Body of pancreas (tissue), 4 donors: Measurements from ENCODE around the gene CFAP54. TPM values are rescaled to one million over a fixed set of nuclear protein-coding genes. Genes with fewer than 3 reads are reported as not detected.

Experiments used
- ATAC-seq: fragments of 150-250 bp; one replicate; pipeline ENCODE4 v1.9.1; 2016
- DNase-seq, 4 donors: peaks; one replicate each; pipeline ENCODE4 v3.0.0-alpha.2; 2019
- H3K27ac ChIP-seq, 4 donors: fragments of 200-600 bp; sonication (generic); 1 replicate in 3 of 4; 2 replicates in 1 of 4; pipeline versions ENCODE4 v1.5.1 to v1.6.1; 2016 to 2019; ENCODE audit warnings: mild to moderate bottlenecking in 1 of 4, mixed read lengths in 1 of 4, moderate library complexity in 1 of 4
- H3K27me3 ChIP-seq, 2 donors: fragments of 200-600 bp; sonication (generic); one replicate each; pipeline ENCODE4 v1.6.0; 2016; ENCODE audit warnings: mild to moderate bottlenecking in 1 of 2
- H3K36me3 ChIP-seq, 2 donors: fragments of 200-600 bp; sonication (generic); replicated peaks in 1 of 2; 2 replicates each; pipeline ENCODE4 v1.5.1; 2016; ENCODE audit warnings: low read depth in 2 of 2; ENCODE audit not compliant: insufficient read depth in 1 of 2
- H3K4me1 ChIP-seq: fragments of 200-600 bp; sonication (generic); one replicate; pipeline ENCODE4 v1.6.0; 2016
- H3K4me3 ChIP-seq, 2 donors: fragments of 200-600 bp; sonication (generic); 1 replicate in 1 of 2; 2 replicates in 1 of 2; pipeline ENCODE4 v1.5.1; 2016 to 2019
- H3K9me3 ChIP-seq, 3 donors: fragments of 200-600 bp; sonication (generic); 1 replicate in 2 of 3; 2 replicates in 1 of 3; pipeline ENCODE4 v1.5.1; 2016
- CTCF ChIP-seq, 7 experiments: fragments of 450-650 bp in 4 of 7; fragments of 200-600 bp in 3 of 7; sonication (generic) in 3 of 7; IDR thresholded peaks; one replicate each; pipeline ENCODE4 v1.5.1; 2016 to 2019; ENCODE audit warnings: antibody characterized with exemption in 7 of 7
- POLR2A ChIP-seq, 3 donors: fragments of 450-650 bp; IDR thresholded peaks; one replicate each; pipeline ENCODE4 v1.6.1; 2016; ENCODE audit warnings: antibody characterized with exemption in 3 of 3, mild to moderate bottlenecking in 2 of 3
- WGBS, 2 donors: methylation state at CpG; one replicate each; pipeline ENCODE4 v1.1.5; 2017; 5-methylcytosine and 5-hydroxymethylcytosine counted together
- intact Hi-C: fragments of 100-400 bp; cut with DNase I; formaldehyde crosslinking; loops from one replicate; pipeline ENCODE4 v1.15.1; 2023
- total RNA-seq, 2 donors: library from RNA; depleted of rRNA; stranded (reverse); fragments of >200 nt; gene quantifications; one replicate each; pipeline ENCODE4 v1.1.0, GENCODE V29; 2016

Gene CFAP54
- total RNA-seq, 2 donors from 2014 or later, result 0.52 TPM; not detected in 1

- Histone ChIP-seq H3K4me1 (no peaks in the 10 kb centered on the region), H3K27me3 (no peaks in the 10 kb centered on the region), H3K4me3 (no peak overlapping the region), H3K36me3 (no peaks in the 10 kb centered on the region), H3K9me3 (no peaks in the 10 kb centered on the region), H3K27ac (no peak overlapping the region)
- WGBS, 2 donors, result 65 to 79% methylated on average over 4 of the region's 4 CpGs
- intact Hi-C loops, result no loop called here
- ATAC-seq, result no peak
- DNase-seq, result no peak
- TF ChIP-seq POLR2A (IDR thresholded peaks at IDR 0.05), result no peak
These were observed 15.8 kb upstream of the CFAP54 start for GRCh38 chr12:96473394-96474093.

- Histone ChIP-seq H3K4me3 (no peak overlapping the region), H3K9me3 (no peaks in the 10 kb centered on the region), H3K27ac (no peak overlapping the region), H3K27me3 (no peaks in the 10 kb centered on the region), H3K4me1 (no peaks in the 10 kb centered on the region), H3K36me3 (no peaks in the 10 kb centered on the region)
- no peak for DNase-seq
- WGBS, 2 donors, result 77 to 84% methylated on average over 4 of the region's 4 CpGs
- ATAC-seq, result no peak
- intact Hi-C loops, result no loop called here
- TF ChIP-seq POLR2A (IDR thresholded peaks at IDR 0.05), result no peak
- no peak for TF ChIP-seq CTCF (IDR thresholded peaks at IDR 0.05)
These were observed 15.2 kb upstream of the CFAP54 start for GRCh38 chr12:96474206-96474605.

- TF ChIP-seq POLR2A (IDR thresholded peaks at IDR 0.05), result no peak
- no peak for TF ChIP-seq CTCF (IDR thresholded peaks at IDR 0.05)
- Histone ChIP-seq H3K36me3 (no peaks in the 10 kb centered on the region), H3K9me3 (no peaks in the 10 kb centered on the region), H3K4me1 (no peaks in the 10 kb centered on the region), H3K27me3 (no peaks in the 10 kb centered on the region), H3K4me3 (no peak overlapping the region), H3K27ac (no peak overlapping the region)
- WGBS, 2 donors, result 60 to 64% methylated on average over 3 of the region's 3 CpGs
- no peak for ATAC-seq
- intact Hi-C loops, result no loop called here
- DNase-seq, result no peak
These were observed 11.4 kb upstream of the CFAP54 start for GRCh38 chr12:96478011-96478410.

- 88 to 89% methylated on average over 5 of the region's 5 CpGs for WGBS, 2 donors
- no peaks in the 10 kb centered on the region for H3K36me3 ChIP-seq
- no peaks in the 10 kb centered on the region for H3K27me3 ChIP-seq
- no peak for ATAC-seq
- H3K9me3 ChIP-seq, result no peaks in the 10 kb centered on the region
- DNase-seq, result no peak
- TF ChIP-seq CTCF (IDR thresholded peaks at IDR 0.05) (no peak), POLR2A (IDR thresholded peaks at IDR 0.05) (no peak)
- H3K4me3 ChIP-seq, result no peak overlapping the region
- intact Hi-C loops, result no loop called here
- H3K27ac ChIP-seq, result no peak overlapping the region
- no peaks in the 10 kb centered on the region for H3K4me1 ChIP-seq
These were observed 7.3 kb upstream of the CFAP54 start for GRCh38 chr12:96482086-96482485.

GRCh38 chr12:96483116-96483515, 6.3 kb upstream of the CFAP54 start:
- intact Hi-C loops, result no loop called here
- Histone ChIP-seq H3K9me3 (no peaks in the 10 kb centered on the region), H3K27ac (no peak overlapping the region), H3K4me1 (no peaks in the 10 kb centered on the region), H3K36me3 (no peaks in the 10 kb centered on the region), H3K4me3 (no peak overlapping the region), H3K27me3 (no peaks in the 10 kb centered on the region)
- TF ChIP-seq CTCF (IDR thresholded peaks at IDR 0.05) (no peak), POLR2A (IDR thresholded peaks at IDR 0.05) (no peak)
- ATAC-seq (no peak), DNase-seq (no peak)
- WGBS, 2 donors, result 77 to 81% methylated on average over 2 of the region's 2 CpGs
